ENCODE results near the gene ULK2. TPM values are rescaled to one million over a fixed set of nuclear protein-coding genes. Genes with fewer than 3 reads are reported as not detected.

ULK2 gene
- total RNA-seq, 1 experiment from 2014 or later, result 5.1 TPM

DNA sequence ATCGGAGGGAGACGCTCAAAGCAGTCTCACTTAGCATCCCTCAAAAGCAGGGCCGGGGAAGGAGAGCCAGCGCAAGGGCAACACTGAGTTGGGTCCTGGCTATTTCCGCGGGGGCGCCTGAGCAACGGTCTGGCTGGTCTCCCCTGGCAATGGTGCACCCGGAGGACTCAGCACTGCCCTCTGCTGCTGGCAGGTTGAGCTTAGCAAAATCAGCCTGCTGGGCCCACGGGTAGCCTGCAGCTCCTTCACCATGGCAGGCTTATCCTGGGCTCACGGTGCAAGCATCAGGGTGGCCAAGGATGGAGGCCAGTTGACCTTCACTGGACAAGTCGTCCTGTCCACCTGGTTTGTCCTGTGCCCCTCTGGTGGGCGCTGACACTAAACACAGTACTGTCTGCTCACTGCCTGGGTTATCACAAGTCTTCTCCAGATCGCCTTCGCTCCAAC is 105.2 kb downstream of the ULK2 start:
- H3K27me3 Mint-ChIP-seq (ENCODE audit: low read depth), result peaks cover 4% of the 10 kb centered on the region; the same call in 1 of the 2 replicates
- peaks cover 7% of the 10 kb centered on the region for H3K4me1 Mint-ChIP-seq
- peak; percentile 79 for ATAC-seq
- ChIA-PET POLR2A (interaction anchor here (0.5 to 1.6 kb wide), 3 partner anchors 17 to 397 kb away, joined by 3 to 6 read pairs (median 5); partner anchors contain the start of gene ALDH3A2), CTCF (interaction anchor here (0.6 to 6.7 kb wide), 64 partner anchors 8 to 517 kb away, joined by 3 to 91 read pairs (median 5); partner anchors contain the start of genes ALDH3A1, ALDH3A2, B9D1 and MAPK7)
- H3K27ac Mint-ChIP-seq, result no peak overlapping the region
- peak; percentile 92 for DNase-seq (ENCODE audit: low spot score)
- no peak overlapping the region for H3K4me3 Mint-ChIP-seq
- H3K36me3 Mint-ChIP-seq, result no peaks in the 10 kb centered on the region
- TF ChIP-seq, protein P1, sequence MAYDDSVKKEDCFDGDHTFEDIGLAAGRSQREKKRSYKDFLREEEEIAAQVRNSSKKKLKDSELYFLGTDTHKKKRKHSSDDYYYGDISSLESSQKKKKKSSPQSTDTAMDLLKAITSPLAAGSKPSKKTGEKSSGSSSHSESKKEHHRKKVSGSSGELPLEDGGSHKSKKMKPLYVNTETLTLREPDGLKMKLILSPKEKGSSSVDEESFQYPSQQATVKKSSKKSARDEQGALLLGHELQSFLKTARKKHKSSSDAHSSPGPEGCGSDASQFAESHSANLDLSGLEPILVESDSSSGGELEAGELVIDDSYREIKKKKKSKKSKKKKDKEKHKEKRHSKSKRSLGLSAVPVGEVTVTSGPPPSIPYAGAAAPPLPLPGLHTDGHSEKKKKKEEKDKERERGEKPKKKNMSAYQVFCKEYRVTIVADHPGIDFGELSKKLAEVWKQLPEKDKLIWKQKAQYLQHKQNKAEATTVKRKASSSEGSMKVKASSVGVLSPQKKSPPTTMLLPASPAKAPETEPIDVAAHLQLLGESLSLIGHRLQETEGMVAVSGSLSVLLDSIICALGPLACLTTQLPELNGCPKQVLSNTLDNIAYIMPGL (CRISPR knock-in tag; IDR thresholded peaks at IDR 0.05), result 0 out of 2 replicates have a peak, but pooled peaks have one; percentile 45
- TF ChIP-seq, protein P2, sequence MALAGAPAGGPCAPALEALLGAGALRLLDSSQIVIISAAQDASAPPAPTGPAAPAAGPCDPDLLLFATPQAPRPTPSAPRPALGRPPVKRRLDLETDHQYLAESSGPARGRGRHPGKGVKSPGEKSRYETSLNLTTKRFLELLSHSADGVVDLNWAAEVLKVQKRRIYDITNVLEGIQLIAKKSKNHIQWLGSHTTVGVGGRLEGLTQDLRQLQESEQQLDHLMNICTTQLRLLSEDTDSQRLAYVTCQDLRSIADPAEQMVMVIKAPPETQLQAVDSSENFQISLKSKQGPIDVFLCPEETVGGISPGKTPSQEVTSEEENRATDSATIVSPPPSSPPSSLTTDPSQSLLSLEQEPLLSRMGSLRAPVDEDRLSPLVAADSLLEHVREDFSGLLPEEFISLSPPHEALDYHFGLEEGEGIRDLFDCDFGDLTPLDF (CRISPR knock-in tag; IDR thresholded peaks at IDR 0.05), result no peak
- TF ChIP-seq, protein P3, sequence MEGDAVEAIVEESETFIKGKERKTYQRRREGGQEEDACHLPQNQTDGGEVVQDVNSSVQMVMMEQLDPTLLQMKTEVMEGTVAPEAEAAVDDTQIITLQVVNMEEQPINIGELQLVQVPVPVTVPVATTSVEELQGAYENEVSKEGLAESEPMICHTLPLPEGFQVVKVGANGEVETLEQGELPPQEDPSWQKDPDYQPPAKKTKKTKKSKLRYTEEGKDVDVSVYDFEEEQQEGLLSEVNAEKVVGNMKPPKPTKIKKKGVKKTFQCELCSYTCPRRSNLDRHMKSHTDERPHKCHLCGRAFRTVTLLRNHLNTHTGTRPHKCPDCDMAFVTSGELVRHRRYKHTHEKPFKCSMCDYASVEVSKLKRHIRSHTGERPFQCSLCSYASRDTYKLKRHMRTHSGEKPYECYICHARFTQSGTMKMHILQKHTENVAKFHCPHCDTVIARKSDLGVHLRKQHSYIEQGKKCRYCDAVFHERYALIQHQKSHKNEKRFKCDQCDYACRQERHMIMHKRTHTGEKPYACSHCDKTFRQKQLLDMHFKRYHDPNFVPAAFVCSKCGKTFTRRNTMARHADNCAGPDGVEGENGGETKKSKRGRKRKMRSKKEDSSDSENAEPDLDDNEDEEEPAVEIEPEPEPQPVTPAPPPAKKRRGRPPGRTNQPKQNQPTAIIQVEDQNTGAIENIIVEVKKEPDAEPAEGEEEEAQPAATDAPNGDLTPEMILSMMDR (IDR thresholded peaks at IDR 0.05), result peak; percentile 65
- H3K9me3 Mint-ChIP-seq, result no peaks in the 10 kb centered on the region

DNA sequence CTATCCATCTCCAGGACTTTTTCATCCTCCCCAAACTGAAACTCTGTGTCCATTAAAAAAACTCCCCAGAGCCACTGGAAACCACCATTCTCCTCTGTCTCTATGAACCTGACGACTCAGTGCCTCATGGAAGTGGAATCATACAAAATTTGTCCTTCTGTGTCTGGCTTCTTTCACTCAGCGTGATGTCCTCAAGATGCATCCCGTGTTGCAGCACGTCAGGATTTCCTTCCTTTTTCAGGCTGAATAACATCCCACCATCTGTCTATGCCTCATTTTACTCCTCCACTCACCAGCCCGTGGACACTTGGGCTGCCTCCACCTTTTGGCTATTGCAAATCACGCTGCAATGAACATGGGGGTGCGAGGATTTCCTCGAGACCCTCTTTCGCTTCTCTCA is 107.0 kb downstream of the ULK2 start:
- Mint-ChIP-seq H3K27ac (no peak overlapping the region), H3K27me3 (ENCODE audit: low read depth) (peaks cover 4% of the 10 kb centered on the region; the same call in 1 of the 2 replicates), H3K9me3 (no peaks in the 10 kb centered on the region), H3K36me3 (no peaks in the 10 kb centered on the region), H3K4me3 (no peak overlapping the region), H3K4me1 (peaks cover 7% of the 10 kb centered on the region)
- ChIA-PET POLR2A (no interaction called here), CTCF (interaction anchor here (1.2 to 6.7 kb wide), 6 partner anchors 18 to 398 kb away, joined by 4 to 91 read pairs (median 10); partner anchors contain the start of genes ALDH3A2 and B9D1)
- ATAC-seq (no peak), DNase-seq (ENCODE audit: low spot score) (no peak)
- TF ChIP-seq, protein P4, sequence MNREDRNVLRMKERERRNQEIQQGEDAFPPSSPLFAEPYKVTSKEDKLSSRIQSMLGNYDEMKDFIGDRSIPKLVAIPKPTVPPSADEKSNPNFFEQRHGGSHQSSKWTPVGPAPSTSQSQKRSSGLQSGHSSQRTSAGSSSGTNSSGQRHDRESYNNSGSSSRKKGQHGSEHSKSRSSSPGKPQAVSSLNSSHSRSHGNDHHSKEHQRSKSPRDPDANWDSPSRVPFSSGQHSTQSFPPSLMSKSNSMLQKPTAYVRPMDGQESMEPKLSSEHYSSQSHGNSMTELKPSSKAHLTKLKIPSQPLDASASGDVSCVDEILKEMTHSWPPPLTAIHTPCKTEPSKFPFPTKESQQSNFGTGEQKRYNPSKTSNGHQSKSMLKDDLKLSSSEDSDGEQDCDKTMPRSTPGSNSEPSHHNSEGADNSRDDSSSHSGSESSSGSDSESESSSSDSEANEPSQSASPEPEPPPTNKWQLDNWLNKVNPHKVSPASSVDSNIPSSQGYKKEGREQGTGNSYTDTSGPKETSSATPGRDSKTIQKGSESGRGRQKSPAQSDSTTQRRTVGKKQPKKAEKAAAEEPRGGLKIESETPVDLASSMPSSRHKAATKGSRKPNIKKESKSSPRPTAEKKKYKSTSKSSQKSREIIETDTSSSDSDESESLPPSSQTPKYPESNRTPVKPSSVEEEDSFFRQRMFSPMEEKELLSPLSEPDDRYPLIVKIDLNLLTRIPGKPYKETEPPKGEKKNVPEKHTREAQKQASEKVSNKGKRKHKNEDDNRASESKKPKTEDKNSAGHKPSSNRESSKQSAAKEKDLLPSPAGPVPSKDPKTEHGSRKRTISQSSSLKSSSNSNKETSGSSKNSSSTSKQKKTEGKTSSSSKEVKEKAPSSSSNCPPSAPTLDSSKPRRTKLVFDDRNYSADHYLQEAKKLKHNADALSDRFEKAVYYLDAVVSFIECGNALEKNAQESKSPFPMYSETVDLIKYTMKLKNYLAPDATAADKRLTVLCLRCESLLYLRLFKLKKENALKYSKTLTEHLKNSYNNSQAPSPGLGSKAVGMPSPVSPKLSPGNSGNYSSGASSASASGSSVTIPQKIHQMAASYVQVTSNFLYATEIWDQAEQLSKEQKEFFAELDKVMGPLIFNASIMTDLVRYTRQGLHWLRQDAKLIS (CRISPR knock-in tag; IDR thresholded peaks at IDR 0.05; ENCODE audit: borderline replicate concordance), result no peak
- TF ChIP-seq GRHL2 (CRISPR knock-in tag; IDR thresholded peaks at IDR 0.05; ENCODE audit: insufficient replicate concordance, severe bottlenecking), result no peak
- TF ChIP-seq, protein P5, sequence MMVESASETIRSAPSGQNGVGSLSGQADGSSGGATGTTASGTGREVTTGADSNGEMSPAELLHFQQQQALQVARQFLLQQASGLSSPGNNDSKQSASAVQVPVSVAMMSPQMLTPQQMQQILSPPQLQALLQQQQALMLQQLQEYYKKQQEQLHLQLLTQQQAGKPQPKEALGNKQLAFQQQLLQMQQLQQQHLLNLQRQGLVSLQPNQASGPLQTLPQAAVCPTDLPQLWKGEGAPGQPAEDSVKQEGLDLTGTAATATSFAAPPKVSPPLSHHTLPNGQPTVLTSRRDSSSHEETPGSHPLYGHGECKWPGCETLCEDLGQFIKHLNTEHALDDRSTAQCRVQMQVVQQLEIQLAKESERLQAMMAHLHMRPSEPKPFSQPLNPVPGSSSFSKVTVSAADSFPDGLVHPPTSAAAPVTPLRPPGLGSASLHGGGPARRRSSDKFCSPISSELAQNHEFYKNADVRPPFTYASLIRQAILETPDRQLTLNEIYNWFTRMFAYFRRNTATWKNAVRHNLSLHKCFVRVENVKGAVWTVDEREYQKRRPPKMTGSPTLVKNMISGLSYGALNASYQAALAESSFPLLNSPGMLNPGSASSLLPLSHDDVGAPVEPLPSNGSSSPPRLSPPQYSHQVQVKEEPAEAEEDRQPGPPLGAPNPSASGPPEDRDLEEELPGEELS (CRISPR knock-in tag; IDR thresholded peaks at IDR 0.05), result no peak
- no peak for TF ChIP-seq ZBTB21 (CRISPR knock-in tag; IDR thresholded peaks at IDR 0.05; ENCODE audit: borderline replicate concordance)
- TF ChIP-seq SMAD3 (CRISPR knock-in tag; IDR thresholded peaks at IDR 0.05; ENCODE audit: borderline replicate concordance), result no peak
- no peak for TF ChIP-seq ZNF219 (CRISPR knock-in tag; IDR thresholded peaks at IDR 0.05; ENCODE audit: borderline replicate concordance)
- no peak for TF ChIP-seq TEAD1 (CRISPR knock-in tag; IDR thresholded peaks at IDR 0.05)
- TF ChIP-seq, protein P6, sequence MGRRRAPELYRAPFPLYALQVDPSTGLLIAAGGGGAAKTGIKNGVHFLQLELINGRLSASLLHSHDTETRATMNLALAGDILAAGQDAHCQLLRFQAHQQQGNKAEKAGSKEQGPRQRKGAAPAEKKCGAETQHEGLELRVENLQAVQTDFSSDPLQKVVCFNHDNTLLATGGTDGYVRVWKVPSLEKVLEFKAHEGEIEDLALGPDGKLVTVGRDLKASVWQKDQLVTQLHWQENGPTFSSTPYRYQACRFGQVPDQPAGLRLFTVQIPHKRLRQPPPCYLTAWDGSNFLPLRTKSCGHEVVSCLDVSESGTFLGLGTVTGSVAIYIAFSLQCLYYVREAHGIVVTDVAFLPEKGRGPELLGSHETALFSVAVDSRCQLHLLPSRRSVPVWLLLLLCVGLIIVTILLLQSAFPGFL (CRISPR knock-in tag; IDR thresholded peaks at IDR 0.05; ENCODE audit: borderline replicate concordance), result no peak
- no peak for TF ChIP-seq SP1 (CRISPR knock-in tag; conservative IDR thresholded peaks at IDR 0.05)
- no peak for TF ChIP-seq JAZF1 (CRISPR knock-in tag; IDR thresholded peaks at IDR 0.05)
- TF ChIP-seq, protein P7, sequence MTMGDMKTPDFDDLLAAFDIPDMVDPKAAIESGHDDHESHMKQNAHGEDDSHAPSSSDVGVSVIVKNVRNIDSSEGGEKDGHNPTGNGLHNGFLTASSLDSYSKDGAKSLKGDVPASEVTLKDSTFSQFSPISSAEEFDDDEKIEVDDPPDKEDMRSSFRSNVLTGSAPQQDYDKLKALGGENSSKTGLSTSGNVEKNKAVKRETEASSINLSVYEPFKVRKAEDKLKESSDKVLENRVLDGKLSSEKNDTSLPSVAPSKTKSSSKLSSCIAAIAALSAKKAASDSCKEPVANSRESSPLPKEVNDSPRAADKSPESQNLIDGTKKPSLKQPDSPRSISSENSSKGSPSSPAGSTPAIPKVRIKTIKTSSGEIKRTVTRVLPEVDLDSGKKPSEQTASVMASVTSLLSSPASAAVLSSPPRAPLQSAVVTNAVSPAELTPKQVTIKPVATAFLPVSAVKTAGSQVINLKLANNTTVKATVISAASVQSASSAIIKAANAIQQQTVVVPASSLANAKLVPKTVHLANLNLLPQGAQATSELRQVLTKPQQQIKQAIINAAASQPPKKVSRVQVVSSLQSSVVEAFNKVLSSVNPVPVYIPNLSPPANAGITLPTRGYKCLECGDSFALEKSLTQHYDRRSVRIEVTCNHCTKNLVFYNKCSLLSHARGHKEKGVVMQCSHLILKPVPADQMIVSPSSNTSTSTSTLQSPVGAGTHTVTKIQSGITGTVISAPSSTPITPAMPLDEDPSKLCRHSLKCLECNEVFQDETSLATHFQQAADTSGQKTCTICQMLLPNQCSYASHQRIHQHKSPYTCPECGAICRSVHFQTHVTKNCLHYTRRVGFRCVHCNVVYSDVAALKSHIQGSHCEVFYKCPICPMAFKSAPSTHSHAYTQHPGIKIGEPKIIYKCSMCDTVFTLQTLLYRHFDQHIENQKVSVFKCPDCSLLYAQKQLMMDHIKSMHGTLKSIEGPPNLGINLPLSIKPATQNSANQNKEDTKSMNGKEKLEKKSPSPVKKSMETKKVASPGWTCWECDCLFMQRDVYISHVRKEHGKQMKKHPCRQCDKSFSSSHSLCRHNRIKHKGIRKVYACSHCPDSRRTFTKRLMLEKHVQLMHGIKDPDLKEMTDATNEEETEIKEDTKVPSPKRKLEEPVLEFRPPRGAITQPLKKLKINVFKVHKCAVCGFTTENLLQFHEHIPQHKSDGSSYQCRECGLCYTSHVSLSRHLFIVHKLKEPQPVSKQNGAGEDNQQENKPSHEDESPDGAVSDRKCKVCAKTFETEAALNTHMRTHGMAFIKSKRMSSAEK (CRISPR knock-in tag; IDR thresholded peaks at IDR 0.05; ENCODE audit: borderline replicate concordance), result no peak
- TF ChIP-seq, protein P8, sequence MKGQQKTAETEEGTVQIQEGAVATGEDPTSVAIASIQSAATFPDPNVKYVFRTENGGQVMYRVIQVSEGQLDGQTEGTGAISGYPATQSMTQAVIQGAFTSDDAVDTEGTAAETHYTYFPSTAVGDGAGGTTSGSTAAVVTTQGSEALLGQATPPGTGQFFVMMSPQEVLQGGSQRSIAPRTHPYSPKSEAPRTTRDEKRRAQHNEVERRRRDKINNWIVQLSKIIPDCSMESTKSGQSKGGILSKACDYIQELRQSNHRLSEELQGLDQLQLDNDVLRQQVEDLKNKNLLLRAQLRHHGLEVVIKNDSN (CRISPR knock-in tag; IDR thresholded peaks at IDR 0.05), result no peak
- TF ChIP-seq FOXK1 (CRISPR knock-in tag; IDR thresholded peaks at IDR 0.05), result no peak
